GM12892 (cell line): ENCODE data around the gene CCNB1IP1. TPM values are rescaled to one million over a fixed set of nuclear protein-coding genes. Genes with fewer than 3 reads are reported as not detected.
"Not testable (repeated sequence)": the region's sequence is repeated elsewhere in the genome, so short reads cannot be mapped to it uniquely, and the experiment has no call there.

Source experiments
- DNase-seq: peaks from one replicate; pipeline ENCODE4 v3.0.0; 2011; ENCODE audit not compliant: insufficient read length
- FAIRE-seq: peaks from 2 replicates; lab custom pipeline; 2011; peaks lifted over from hg19 to GRCh38; lab: Jason Lieb, UNC
- POLR2A ChIP-seq: IDR thresholded peaks from 2 replicates; pipeline ENCODE4 v1.6.1; 2011; ENCODE audit warnings: low read depth, low read length, control low read depth
- POLR2AphosphoS5 ChIP-seq: IDR thresholded peaks from 2 replicates; pipeline ENCODE4 v1.6.1; 2011; ENCODE audit warnings: low read depth, low read length, control low read depth
- TAF1 ChIP-seq: IDR thresholded peaks from 2 replicates; pipeline ENCODE4 v1.6.1; 2011; ENCODE audit warnings: low read depth, mild to moderate bottlenecking, control low read depth, low read length, borderline replicate concordance
- polyA plus RNA-seq: library from polyadenylated mRNA; unstranded; fragments of >200 nt; gene quantifications from one replicate; pipeline ENCODE4 v1.2.1, GENCODE V29; 2012; ENCODE audit warnings: missing spikeins, inconsistent platforms; ENCODE audit not compliant: missing spikeins

Gene CCNB1IP1
- polyA plus RNA-seq: 71.1 TPM

GRCh38 chr14:20332788-20333493 is at the start of gene CCNB1IP1:
Gene CCNB1IP1 (minus strand): TSS chr14:20333279. CDS start chr14:20316523, 16,756 bp downstream.
- TF ChIP-seq POLR2A (peak; percentile 58; the same call in 1 of the 2 replicates), POLR2AphosphoS5 (0 out of 2 replicates have a peak, but pooled peaks have one; percentile 33), TAF1 (no peak)
- DNase-seq (peak; percentile 54), FAIRE-seq (peak; percentile 98)

GRCh38 chr14:20382526-20382925 is 49.4 kb upstream of the CCNB1IP1 start:
- DNase-seq (no peak), FAIRE-seq (no peak)
- TF ChIP-seq TAF1 (no peak), POLR2AphosphoS5 (no peak), POLR2A (no peak)

GRCh38 chr14:20381341-20381740 is 48.3 kb upstream of the CCNB1IP1 start:
- DNase-seq: no peak
- TF ChIP-seq POLR2AphosphoS5: no peak
- no peak for TF ChIP-seq TAF1
- no peak for TF ChIP-seq POLR2A
- FAIRE-seq: no peak

GRCh38 chr14:20380681-20381080 is 47.6 kb upstream of the CCNB1IP1 start:
- DNase-seq (no peak), FAIRE-seq (no peak)
- TF ChIP-seq TAF1: no peak
- no peak for TF ChIP-seq POLR2AphosphoS5
- TF ChIP-seq POLR2A: no peak

GRCh38 chr14:20379743-20380142 is 46.7 kb upstream of the CCNB1IP1 start:
- FAIRE-seq: no peak
- TF ChIP-seq POLR2AphosphoS5 (no peak), POLR2A (no peak), TAF1 (no peak)
- no peak for DNase-seq

GRCh38 chr14:20377171-20377570 is 44.1 kb upstream of the CCNB1IP1 start:
- FAIRE-seq (no peak), DNase-seq (no peak)
- TF ChIP-seq POLR2AphosphoS5: no peak
- TF ChIP-seq POLR2A: no peak
- TF ChIP-seq TAF1: no peak

GRCh38 chr14:20376071-20376588 is 43.1 kb upstream of the CCNB1IP1 start:
- DNase-seq (no peak), FAIRE-seq (no peak)
- TF ChIP-seq POLR2A: no peak
- TF ChIP-seq POLR2AphosphoS5: no peak
- TF ChIP-seq TAF1: no peak

- no peak for FAIRE-seq
- no peak for DNase-seq
- no peak for TF ChIP-seq POLR2A
- no peak for TF ChIP-seq TAF1
- TF ChIP-seq POLR2AphosphoS5: no peak
These were observed 42.4 kb upstream of the CCNB1IP1 start for GRCh38 chr14:20375471-20375870.

- TF ChIP-seq TAF1 (no peak), POLR2A (no peak), POLR2AphosphoS5 (no peak)
- DNase-seq (no peak), FAIRE-seq (no peak)
These were observed 39.7 kb upstream of the CCNB1IP1 start for GRCh38 chr14:20372796-20373195.

- DNase-seq (no peak), FAIRE-seq (peak; percentile 33)
- no peak for TF ChIP-seq POLR2AphosphoS5
These were observed 32.8 kb upstream of the CCNB1IP1 start for GRCh38 chr14:20365928-20366327.

- DNase-seq, FAIRE-seq: not testable (repeated sequence)
These were observed 25.4 kb upstream of the CCNB1IP1 start for GRCh38 chr14:20358474-20358873.

GRCh38 chr14:20356422-20356821 is 23.3 kb upstream of the CCNB1IP1 start:
- DNase-seq (no peak), FAIRE-seq (no peak)
- TF ChIP-seq TAF1: no peak
- no peak for TF ChIP-seq POLR2AphosphoS5
- no peak for TF ChIP-seq POLR2A
